Right ventricle myocardium inferior (tissue), 1 donor: ENCODE results near the gene KDM4C. TPM values are rescaled to one million over a fixed set of nuclear protein-coding genes. Genes with fewer than 3 reads are reported as not detected.
"Not testable (repeated sequence)": the region's sequence is repeated elsewhere in the genome, so short reads cannot be mapped to it uniquely, and the experiment has no call there.

Experiments
- ATAC-seq: fragments of 200-7000 bp; cut with Tn5 transposase; one replicate; pipeline ENCODE4 v1.9.1; 2020; ENCODE audit warnings: mild to moderate bottlenecking, moderate library complexity
- DNase-seq: peaks from one replicate; pipeline ENCODE4 v3.0.0; 2021; ENCODE audit errors: missing footprints
- intact Hi-C: fragments of 100-400 bp; cut with DNase I; formaldehyde crosslinking; loops from one replicate; pipeline ENCODE4 v1.11.0; 2022
- total RNA-seq: library from RNA; stranded (reverse); fragmentation: NEBNext Ultra II Directional; extraction: Animal tissue kit (Norgen Biotek cat#: 25700); gene quantifications from one replicate; pipeline ENCODE4 v1.2.1, GENCODE V29; 2021
- donor health status: DM: no; HTN: yes; CAD: no; lungs with severe emphysema.

Gene KDM4C
- total RNA-seq, 1 donor from 2014 or later = 15.3 TPM

- DNase-seq (no peak), ATAC-seq (no peak)
- intact Hi-C loops = loop anchor here (5.0 to 10.0 kb wide), 3 partner anchors 57 to 1125 kb away; partner anchors contain the start of gene UHRF2
Observed at GRCh38 chr9:6759185-6759977, 1.6 kb downstream of the KDM4C start.

GRCh38 chr9:6761306-6761705 is 3.5 kb downstream of the KDM4C start:
- ATAC-seq = no peak
- no peak for DNase-seq
- intact Hi-C loops = no loop called here

GRCh38 chr9:6763244-6763643 is 5.5 kb downstream of the KDM4C start:
- DNase-seq (no peak), ATAC-seq (no peak)
- intact Hi-C loops = no loop called here

- intact Hi-C loops = no loop called here
- ATAC-seq = no peak
- no peak for DNase-seq
Observed at GRCh38 chr9:6764011-6764410, 6.2 kb downstream of the KDM4C start.

DNA sequence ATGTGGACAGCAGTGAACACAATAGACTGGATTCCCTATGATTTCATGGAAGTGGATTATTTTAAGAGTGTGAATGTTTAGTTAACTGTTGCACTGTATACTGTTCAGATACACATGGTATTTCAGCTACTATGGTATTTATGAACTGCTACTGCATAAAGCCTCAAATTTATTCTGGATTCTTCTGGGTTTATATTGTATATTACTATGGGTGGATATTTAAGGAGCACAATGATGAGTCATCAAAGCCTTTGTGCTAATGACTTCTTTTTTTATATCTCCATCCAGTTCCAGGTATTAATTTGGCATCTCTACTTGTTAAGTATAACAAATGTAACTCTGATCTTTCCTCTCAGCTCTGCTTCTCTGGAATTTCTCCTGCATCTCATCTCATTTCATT is 6.8 kb downstream of the KDM4C start:
- intact Hi-C loops = no loop called here
- ATAC-seq = no peak
- no peak for DNase-seq

DNA sequence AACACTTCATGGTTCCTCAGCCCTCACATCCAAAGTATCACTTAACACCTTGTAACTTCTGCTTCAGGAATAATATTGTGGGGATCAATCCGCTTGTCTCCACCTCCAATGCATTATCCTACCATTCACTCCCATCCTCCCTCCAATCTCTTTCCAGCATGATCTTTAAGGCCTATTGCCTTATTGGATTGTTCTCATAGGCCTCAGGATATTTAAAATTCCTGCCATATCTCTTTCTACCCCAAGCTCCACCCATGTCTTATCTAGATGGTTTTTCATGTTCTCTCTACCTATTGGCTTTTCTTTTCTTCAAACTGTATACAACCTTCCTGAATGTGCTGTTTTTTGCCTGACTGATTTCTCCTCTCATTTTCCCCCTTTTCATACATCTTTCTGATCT is 7.2 kb downstream of the KDM4C start:
- ATAC-seq (no peak), DNase-seq (no peak)
- intact Hi-C loops = no loop called here

DNA sequence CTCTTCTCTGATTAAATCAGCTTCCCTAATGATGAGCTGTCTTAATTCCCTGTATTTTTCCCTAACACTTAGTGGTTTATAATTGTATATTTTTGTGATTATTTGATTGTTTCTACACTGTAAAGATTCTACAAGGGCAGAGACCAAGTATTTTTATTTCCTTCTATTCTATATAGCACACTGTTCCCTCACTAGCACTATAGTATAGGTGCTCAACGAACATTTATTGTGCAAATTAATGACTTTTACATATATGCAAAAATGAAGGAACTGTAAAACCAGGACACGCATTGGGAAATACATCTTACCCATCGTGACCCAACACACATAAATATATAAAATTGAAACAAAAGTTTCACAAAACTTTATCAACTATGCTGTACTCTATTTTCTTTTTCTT is 7.6 kb downstream of the KDM4C start:
- no peak for ATAC-seq
- DNase-seq = no peak
- intact Hi-C loops = no loop called here

DNA sequence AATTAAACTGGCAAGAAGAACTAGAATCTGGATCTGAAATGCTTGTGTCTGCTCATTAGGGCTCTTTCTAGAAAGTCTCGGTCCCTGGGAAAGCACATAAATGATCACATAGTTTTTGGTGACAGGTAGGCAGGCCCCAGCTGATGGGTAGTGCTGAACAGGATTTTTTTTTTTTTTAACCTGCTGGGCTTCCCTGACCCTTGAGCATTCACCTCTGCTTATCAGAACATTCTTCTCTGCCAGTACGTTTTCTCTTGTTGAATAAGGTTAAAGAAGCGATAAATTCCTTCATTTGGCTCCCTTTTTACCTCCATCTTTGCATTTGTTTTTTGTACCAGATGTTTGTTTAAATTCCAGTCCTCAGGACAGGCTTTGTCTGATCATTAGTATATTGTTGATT is 8.8 kb downstream of the KDM4C start:
- no peak for ATAC-seq
- DNase-seq = no peak
- intact Hi-C loops = no loop called here

GRCh38 chr9:6768587-6768986 is 10.8 kb downstream of the KDM4C start:
- ATAC-seq, DNase-seq, intact Hi-C loops: not testable (repeated sequence)

- DNase-seq (no peak), ATAC-seq (no peak)
- intact Hi-C loops = no loop called here
Observed at GRCh38 chr9:6771722-6772121, 13.9 kb downstream of the KDM4C start.

GRCh38 chr9:6777213-6777902 is 19.6 kb downstream of the KDM4C start:
- ATAC-seq (no peak), DNase-seq (no peak)
- intact Hi-C loops = no loop called here

DNA sequence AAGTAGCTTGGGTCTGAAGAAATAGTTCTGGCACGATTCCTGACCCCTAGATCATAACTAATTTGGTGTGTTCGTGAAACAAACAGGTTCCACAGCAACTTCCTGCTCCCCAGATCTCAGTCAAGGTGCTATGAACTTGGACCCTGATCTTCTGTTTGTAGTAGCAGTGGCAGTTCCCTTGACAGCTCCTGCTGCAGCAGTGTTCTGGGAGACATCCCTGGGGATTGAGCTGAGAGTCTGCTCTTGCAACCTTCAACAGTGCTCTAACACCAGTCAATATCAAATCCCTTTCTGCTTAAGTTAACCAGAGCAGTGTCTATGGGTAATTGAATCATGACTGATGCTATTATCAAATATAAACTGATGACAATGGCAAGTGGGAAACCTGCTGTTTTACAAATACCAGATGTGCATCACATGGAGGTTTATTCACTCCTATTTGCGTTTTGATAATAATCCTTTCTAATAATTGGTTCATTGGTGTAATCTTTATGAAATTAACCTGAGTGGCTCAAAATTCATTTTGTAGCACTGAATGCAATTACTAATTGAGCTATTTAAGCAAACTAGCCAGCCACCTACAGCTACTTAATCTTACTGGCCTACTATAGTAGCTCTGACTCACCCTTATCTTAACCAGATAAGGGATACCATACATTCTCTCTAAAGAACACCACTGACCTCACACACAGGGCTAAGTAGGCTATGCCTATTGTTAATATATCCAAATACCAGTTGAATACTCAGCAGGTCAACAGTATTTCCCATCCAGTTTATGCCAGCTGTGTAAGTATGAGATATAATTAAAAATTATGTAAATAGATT is 21.9 kb downstream of the KDM4C start:
- DNase-seq (no peak), ATAC-seq (peak; percentile 67)
- intact Hi-C loops = no loop called here

GRCh38 chr9:6780690-6781089 is 22.9 kb downstream of the KDM4C start:
- intact Hi-C loops = no loop called here
- DNase-seq (no peak), ATAC-seq (no peak)

DNA sequence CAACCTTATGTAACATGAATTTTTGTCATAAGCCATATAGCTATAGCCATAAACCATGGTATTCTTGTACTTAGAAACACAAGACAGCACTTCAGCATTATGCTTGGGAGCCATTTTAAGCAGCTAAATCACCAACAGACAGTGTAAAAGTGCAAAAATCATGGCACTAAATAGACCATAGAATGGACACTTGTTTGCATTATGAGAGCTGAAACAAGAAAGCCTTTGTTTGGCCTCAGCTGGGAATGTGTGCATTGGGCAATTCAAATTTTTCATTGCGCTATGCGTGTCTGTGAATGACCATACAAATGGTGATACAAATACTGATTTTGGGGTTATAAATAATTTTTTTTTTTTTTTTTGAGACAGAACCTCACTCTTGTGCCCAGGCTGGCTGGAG is 23.7 kb downstream of the KDM4C start:
- DNase-seq (no peak), ATAC-seq (no peak)
- intact Hi-C loops = no loop called here

DNA sequence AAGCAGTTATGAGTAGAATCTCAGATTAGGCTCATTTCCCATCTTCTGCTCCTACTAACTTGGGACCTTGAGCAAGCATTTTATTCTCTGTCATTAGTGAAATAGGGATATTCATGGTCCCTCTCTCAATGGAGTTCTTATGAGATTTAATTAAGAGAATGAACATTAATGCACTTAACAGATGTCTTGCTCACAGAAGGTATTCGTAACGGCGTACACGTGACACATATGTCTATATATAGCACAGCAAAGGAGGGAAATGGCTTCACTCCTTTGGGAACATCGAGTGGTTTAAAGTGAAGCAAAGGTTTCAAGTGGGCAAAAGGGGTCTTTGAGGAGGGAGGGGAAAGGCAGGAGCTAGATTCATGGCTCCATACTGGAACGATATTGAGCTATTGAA is 24.6 kb downstream of the KDM4C start:
- ATAC-seq (no peak), DNase-seq (no peak)
- intact Hi-C loops = no loop called here

DNA sequence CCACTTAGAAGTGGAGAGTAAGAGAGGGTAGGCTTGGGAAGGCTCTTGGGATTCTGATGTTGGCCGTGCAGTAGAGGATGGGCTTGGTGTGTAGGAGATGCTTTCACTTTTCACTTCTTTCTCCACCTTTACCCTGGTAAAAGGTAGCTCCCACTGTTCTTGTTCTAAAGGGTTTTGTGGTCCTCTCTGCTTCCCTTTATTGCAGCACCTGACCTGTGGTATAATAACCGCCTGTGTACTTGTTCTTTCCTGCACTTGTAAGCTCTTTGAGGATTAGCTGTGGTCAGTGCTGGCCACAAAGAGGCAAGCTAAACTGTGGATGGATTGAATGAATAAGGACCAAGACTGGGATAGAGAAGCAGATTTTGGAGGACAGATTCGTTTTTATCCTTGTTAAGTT is 25.2 kb downstream of the KDM4C start:
- DNase-seq (no peak), ATAC-seq (no peak)
- intact Hi-C loops = no loop called here

DNA sequence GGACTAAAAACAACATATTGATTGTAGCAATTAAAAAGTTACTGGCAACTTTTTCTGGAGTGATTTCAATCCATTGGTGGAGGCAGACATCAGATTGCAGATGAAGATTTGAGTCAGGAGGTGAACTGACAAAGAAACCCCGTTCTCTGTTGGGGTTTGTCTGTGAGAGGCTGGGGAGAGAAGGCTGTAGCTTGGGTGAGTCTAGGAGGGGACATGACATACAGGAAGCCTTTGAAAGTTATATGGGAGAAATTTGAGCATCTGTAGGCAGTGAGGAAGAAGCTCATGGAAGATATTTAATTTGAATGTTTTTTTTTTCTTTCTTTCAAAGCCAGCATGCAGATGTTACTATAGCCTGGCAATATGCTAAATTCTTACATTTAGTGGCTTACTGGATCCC is 26.0 kb downstream of the KDM4C start:
- intact Hi-C loops = no loop called here
- ATAC-seq = no peak
- no peak for DNase-seq

DNA sequence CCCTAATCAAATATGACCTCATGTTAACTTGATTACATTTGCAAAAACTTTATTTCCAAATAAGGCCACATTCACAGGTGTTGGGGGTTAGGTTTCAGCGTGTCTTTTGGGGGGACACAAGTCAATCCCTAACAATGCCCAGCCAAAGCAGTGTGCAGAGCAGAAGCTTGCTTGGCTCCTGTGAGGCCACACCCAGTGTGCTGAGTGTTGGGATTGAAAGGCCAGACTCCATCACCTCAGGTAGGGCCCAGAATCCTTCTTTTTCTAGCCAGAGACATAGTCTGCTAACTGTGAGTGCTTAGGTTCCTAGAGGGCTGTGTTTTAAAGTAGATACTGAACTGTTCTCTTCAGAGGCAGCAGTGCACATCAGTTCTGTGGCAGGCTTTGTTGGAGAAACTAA is 27.9 kb downstream of the KDM4C start:
- intact Hi-C loops = no loop called here
- ATAC-seq = no peak
- DNase-seq = no peak

DNA sequence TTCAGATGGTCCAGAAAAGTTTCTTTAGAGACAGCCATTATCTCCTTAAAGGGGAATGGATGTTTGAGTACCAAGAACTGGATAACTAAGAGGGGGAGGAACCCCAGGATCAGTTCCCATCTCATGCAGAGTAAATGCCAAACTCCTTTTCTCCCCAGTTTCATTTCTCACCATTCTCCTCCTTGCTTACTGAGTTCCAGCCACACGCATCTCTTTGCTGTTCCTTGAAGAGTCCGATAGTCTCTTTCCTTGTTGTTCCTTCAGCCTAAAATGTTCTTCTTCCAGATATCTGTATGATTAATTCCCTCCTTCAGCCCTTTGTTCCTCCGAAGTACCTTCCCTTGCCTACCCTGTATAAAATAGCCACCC is 30.0 kb downstream of the KDM4C start:
- intact Hi-C loops = no loop called here
- ATAC-seq (no peak), DNase-seq (no peak)
